Measurements from ENCODE around the gene CETN3.

GRCh38 chr5:90398726-90399125 lies 10.8 kb downstream of the CETN3 start:
- TF ChIP-seq GATA3 (IDR thresholded peaks at IDR 0.05; ENCODE audit: low read depth, low read length) (no peak), GATA2 (IDR thresholded peaks at IDR 0.05; ENCODE audit: low read depth, low read length) (no peak)
